Naive thymus-derived CD4-positive, alpha-beta T cell (primary cell): Measurements from ENCODE around the gene DNM1L. TPM values are rescaled to one million over a fixed set of nuclear protein-coding genes. Genes with fewer than 3 reads are reported as not detected.

Experiments used
- ATAC-seq: fragments of 150-1000 bp; cut with Tn5 transposase; 2 replicates; pipeline ENCODE4 v1.10.0; 2021; ENCODE audit warnings: mild to moderate bottlenecking, moderate library complexity
- CTCF ChIA-PET: fragments of 350-600 bp; sonication (Branson Sonifier 250); formaldehyde crosslinking; loops from one replicate; lab custom pipeline; 2021; ENCODE audit warnings: antibody characterized with exemption; lab: Charles Lee
- POLR2A ChIA-PET: fragments of 350-600 bp; sonication (Branson Sonifier 250); formaldehyde crosslinking; loops from one replicate; lab custom pipeline; 2021; ENCODE audit warnings: antibody characterized with exemption, inconsistent platforms; lab: Charles Lee
- DNase-seq, 9 donors: peaks; one replicate each; pipeline versions ENCODE4 v3.0.0 to v3.0.0-alpha.2; 2020 to 2022; ENCODE audit warnings: mixed read lengths in 1 of 9
- H3K27ac ChIP-seq: one replicate; pipeline ENCODE4 v1.7.0; 2013; ENCODE audit warnings: mild to moderate bottlenecking, low read depth, low read length, moderate library complexity
- H3K27me3 ChIP-seq, 2 donors: one replicate each; pipeline ENCODE4 v1.7.0; 2013; ENCODE audit warnings: low read length in 2 of 2, mild to moderate bottlenecking in 2 of 2, moderate library complexity in 2 of 2; ENCODE audit not compliant: control insufficient read depth in 2 of 2, insufficient read depth in 2 of 2
- H3K36me3 ChIP-seq, 3 experiments: 1 replicate in 2 of 3; 2 replicates in 1 of 3; pipeline ENCODE4 v1.7.0; 2013; ENCODE audit warnings: low read length in 3 of 3, mild to moderate bottlenecking in 3 of 3, moderate library complexity in 1 of 3; ENCODE audit not compliant: insufficient read depth in 3 of 3, control insufficient read depth in 2 of 3
- H3K4me1 ChIP-seq, 2 donors: one replicate each; pipeline ENCODE4 v1.7.0; 2013; ENCODE audit warnings: low read length in 2 of 2, mild to moderate bottlenecking in 2 of 2, moderate library complexity in 1 of 2; ENCODE audit not compliant: control insufficient read depth in 2 of 2, insufficient read depth in 2 of 2
- H3K4me3 ChIP-seq: 2 replicates; pipeline ENCODE4 v1.7.0; 2013; ENCODE audit warnings: mild to moderate bottlenecking, low read length
- H3K9me3 ChIP-seq, 3 experiments: 1 replicate in 2 of 3; 2 replicates in 1 of 3; pipeline ENCODE4 v1.7.0; 2013; ENCODE audit warnings: low read length in 3 of 3; ENCODE audit not compliant: control insufficient read depth in 2 of 3
- H3K27ac Mint-ChIP-seq, 9 donors: one replicate each; pipeline ENCODE4 v1.8.0; 2020 to 2022; ENCODE audit warnings: mixed read lengths in 9 of 9, mild to moderate bottlenecking in 8 of 9, moderate library complexity in 5 of 9, inconsistent platforms in 2 of 9
- H3K27me3 Mint-ChIP-seq, 5 donors: one replicate each; pipeline ENCODE4 v1.8.0; 2021 to 2022; ENCODE audit warnings: mixed read lengths in 5 of 5, mild to moderate bottlenecking in 1 of 5
- H3K36me3 Mint-ChIP-seq, 5 donors: one replicate each; pipeline ENCODE4 v1.8.0; 2020 to 2022; ENCODE audit warnings: mixed read lengths in 5 of 5, mild to moderate bottlenecking in 3 of 5, inconsistent platforms in 1 of 5
- H3K4me1 Mint-ChIP-seq, 7 donors: one replicate each; pipeline ENCODE4 v1.8.0; 2020 to 2022; ENCODE audit warnings: mixed read lengths in 7 of 7, mild to moderate bottlenecking in 3 of 7, inconsistent platforms in 1 of 7
- H3K4me3 Mint-ChIP-seq, 10 donors: one replicate each; pipeline ENCODE4 v1.8.0; 2020 to 2022; ENCODE audit warnings: mild to moderate bottlenecking in 10 of 10, mixed read lengths in 10 of 10, moderate library complexity in 6 of 10, inconsistent platforms in 2 of 10
- H3K9me3 Mint-ChIP-seq, 11 donors: one replicate each; pipeline ENCODE4 v1.8.0; 2020 to 2022; ENCODE audit warnings: mixed read lengths in 11 of 11, mild to moderate bottlenecking in 4 of 11, inconsistent platforms in 1 of 11, moderate library complexity in 1 of 11
- intact Hi-C, 2 donors: fragments of 100-400 bp; cut with micrococcal nuclease; formaldehyde crosslinking; loops; one replicate each; pipeline ENCODE4 v1.15.1; 2023
- polyA plus RNA-seq, 2 donors: library from polyadenylated mRNA; unstranded; fragments of 300-500 nt; fragmentation: Illumina TruSeq; gene quantifications; one replicate each; pipeline ENCODE4 v1.2.3, GENCODE V29; 2021
- total RNA-seq, 6 experiments: library from RNA in 5 of 6; stranded (reverse) in 5 of 6; gene quantifications; 1 replicate in 5 of 6; 2 replicates in 1 of 6; pipeline ENCODE4 v1.2.3 and lab custom pipeline; 2021 to 2026

DNM1L gene
- total and polyA plus RNA-seq, 7 experiments from 2014 or later, result 17.4 to 68.4 (median 51.9) TPM

DNA sequence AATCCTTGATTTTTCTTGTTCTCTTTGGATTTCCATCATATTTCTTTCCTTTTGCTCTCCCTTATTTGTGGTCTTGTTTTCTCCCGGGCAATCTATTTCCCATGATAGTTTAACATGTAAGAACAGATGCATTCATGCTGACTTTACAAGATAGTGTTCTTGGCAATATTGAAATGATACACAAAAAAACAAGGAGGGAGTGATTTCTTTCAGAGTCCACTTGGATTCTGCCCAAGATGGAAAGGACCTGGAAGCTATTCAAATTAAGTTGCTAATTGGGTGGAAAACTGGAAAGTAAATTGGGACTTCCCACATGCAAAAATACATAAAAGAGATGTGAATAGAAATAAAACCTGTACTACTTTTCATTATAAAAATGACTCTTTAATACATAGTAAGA, 91.0 kb downstream of the DNM1L start:
- ChIA-PET CTCF (interaction anchor here (0.6 kb wide), 1 partner anchor 600 kb away, joined by 4 read pairs; no protein-coding TSS in a partner anchor), POLR2A (no interaction called here)
- Mint-ChIP-seq H3K27ac (no peak overlapping the region), H3K36me3 (no peaks in the 10 kb centered on the region), H3K4me3 (no peak overlapping the region), H3K4me1 (no peaks in the 10 kb centered on the region), H3K9me3 (no peaks in the 10 kb centered on the region), H3K27me3 (peaks cover 10 to 39% (median 25%) of the 10 kb centered on the region in 5 donors)
- DNase-seq (no peak), ATAC-seq (no peak)
- no peaks in the 10 kb centered on the region for H3K36me3 ChIP-seq
- no peak overlapping the region for H3K4me3 ChIP-seq
- no peaks in the 10 kb centered on the region for H3K27me3 ChIP-seq
- H3K9me3 ChIP-seq, result no peaks in the 10 kb centered on the region
- no peaks in the 10 kb centered on the region for H3K4me1 ChIP-seq
- no peak overlapping the region for H3K27ac ChIP-seq
- intact Hi-C loops, result no loop called here

DNA sequence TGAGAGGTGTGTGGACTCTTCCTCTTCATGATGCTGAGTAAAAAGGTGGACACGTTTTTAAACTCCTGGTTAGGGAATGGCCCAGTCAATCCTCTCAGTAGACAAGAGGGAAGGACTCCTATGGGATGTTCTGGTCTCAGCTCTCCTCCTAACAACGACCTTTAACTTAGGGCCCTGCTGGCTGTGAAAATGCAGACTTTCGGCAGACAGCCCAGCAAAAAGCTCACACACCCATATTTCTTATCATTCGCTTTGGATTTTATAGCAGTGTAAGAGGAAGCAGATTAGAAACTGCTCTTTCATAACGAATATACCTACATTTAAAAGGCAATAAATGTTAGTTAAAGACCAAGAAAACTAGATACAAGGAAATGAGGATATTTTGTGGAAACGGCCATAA, 94.6 kb downstream of the DNM1L start:
- DNase-seq (no peak), ATAC-seq (no peak)
- Mint-ChIP-seq H3K9me3 (no peaks in the 10 kb centered on the region), H3K4me1 (no peaks in the 10 kb centered on the region), H3K36me3 (no peaks in the 10 kb centered on the region), H3K27me3 (peaks cover 10 to 37% (median 22%) of the 10 kb centered on the region in 5 donors), H3K4me3 (no peak overlapping the region), H3K27ac (no peak overlapping the region)
- POLR2A ChIA-PET, result no interaction called here
- intact Hi-C loops, result no loop called here
- H3K9me3 ChIP-seq, result no peaks in the 10 kb centered on the region
- no peak overlapping the region for H3K4me3 ChIP-seq
- no peak overlapping the region for H3K27ac ChIP-seq
- no peaks in the 10 kb centered on the region for H3K27me3 ChIP-seq
- no peaks in the 10 kb centered on the region for H3K36me3 ChIP-seq
- H3K4me1 ChIP-seq, result no peaks in the 10 kb centered on the region
- CTCF ChIA-PET, result no interaction called here

GRCh38 chr12:32776258-32776657, 97.2 kb downstream of the DNM1L start:
- Histone ChIP-seq H3K36me3 (no peaks in the 10 kb centered on the region), H3K27me3 (no peaks in the 10 kb centered on the region), H3K4me3 (no peak overlapping the region), H3K27ac (no peak overlapping the region), H3K9me3 (no peaks in the 10 kb centered on the region), H3K4me1 (no peaks in the 10 kb centered on the region)
- H3K4me1 Mint-ChIP-seq, result no peaks in the 10 kb centered on the region
- no peak overlapping the region for H3K27ac Mint-ChIP-seq
- no peak for ATAC-seq
- no peak for DNase-seq
- no peaks in the 10 kb centered on the region for H3K36me3 Mint-ChIP-seq
- CTCF ChIA-PET, result no interaction called here
- POLR2A ChIA-PET, result no interaction called here
- intact Hi-C loops, result no loop called here
- H3K27me3 Mint-ChIP-seq, result peaks cover 5 to 30% (median 26%) of the 10 kb centered on the region in 5 donors
- H3K9me3 Mint-ChIP-seq, result no peaks in the 10 kb centered on the region
- no peak overlapping the region for H3K4me3 Mint-ChIP-seq

- Histone ChIP-seq H3K4me1 (no peaks in the 10 kb centered on the region), H3K9me3 (no peaks in the 10 kb centered on the region), H3K27ac (no peak overlapping the region), H3K36me3 (no peaks in the 10 kb centered on the region), H3K4me3 (no peak overlapping the region), H3K27me3 (no peaks in the 10 kb centered on the region)
- intact Hi-C loops, result no loop called here
- ChIA-PET CTCF (no interaction called here), POLR2A (no interaction called here)
- Mint-ChIP-seq H3K9me3 (no peaks in the 10 kb centered on the region), H3K36me3 (no peaks in the 10 kb centered on the region), H3K4me3 (no peak overlapping the region), H3K27me3 (peaks cover 5 to 28% (median 25%) of the 10 kb centered on the region in 5 donors), H3K27ac (no peak overlapping the region), H3K4me1 (no peaks in the 10 kb centered on the region)
- DNase-seq (no peak), ATAC-seq (no peak)
Measured at GRCh38 chr12:32777159-32777558, 98.1 kb downstream of the DNM1L start.

DNA sequence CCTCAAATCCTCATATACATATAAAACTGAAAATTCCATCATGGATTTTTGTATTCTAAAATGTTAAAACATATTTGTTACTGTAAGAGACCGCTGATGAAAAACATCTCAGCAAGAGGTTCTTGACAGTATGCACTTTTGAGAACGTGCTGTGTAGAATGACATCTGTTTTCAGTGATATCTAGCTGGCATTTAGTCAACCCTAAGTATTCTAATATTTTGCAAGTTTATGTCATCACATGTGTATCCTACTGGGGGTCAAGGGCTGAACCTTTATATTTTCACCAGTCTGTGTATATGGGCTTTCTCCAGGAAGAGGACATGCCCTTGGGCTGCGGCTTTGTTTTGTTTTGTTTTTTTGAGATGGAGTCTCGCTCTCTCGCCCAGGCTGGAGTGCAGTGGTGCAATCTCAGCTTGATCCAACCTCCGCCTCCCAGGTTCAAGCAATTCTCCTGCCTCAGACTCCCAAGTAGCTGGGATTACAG, 98.6 kb downstream of the DNM1L start:
- ChIA-PET CTCF (no interaction called here), POLR2A (no interaction called here)
- ATAC-seq, result no peak

GRCh38 chr12:32780071-32780470, 101.0 kb downstream of the DNM1L start:
- ATAC-seq, result no peak
- Mint-ChIP-seq H3K4me3 (no peak overlapping the region), H3K27me3 (peaks cover 3 to 26% (median 22%) of the 10 kb centered on the region in 5 donors), H3K9me3 (no peaks in the 10 kb centered on the region), H3K4me1 (no peaks in the 10 kb centered on the region), H3K27ac (no peak overlapping the region), H3K36me3 (no peaks in the 10 kb centered on the region)
- Histone ChIP-seq H3K27ac (no peak overlapping the region), H3K4me1 (no peaks in the 10 kb centered on the region), H3K4me3 (no peak overlapping the region), H3K27me3 (no peaks in the 10 kb centered on the region), H3K36me3 (no peaks in the 10 kb centered on the region), H3K9me3 (no peaks in the 10 kb centered on the region)
- intact Hi-C loops, result no loop called here
- ChIA-PET POLR2A (no interaction called here), CTCF (no interaction called here)
- no peak for DNase-seq

More for the DNA sequence above, 98.6 kb downstream of the DNM1L start:
- Histone ChIP-seq H3K27me3 (no peaks in the 10 kb centered on the region), H3K27ac (no peak overlapping the region), H3K4me3 (no peak overlapping the region), H3K36me3 (no peaks in the 10 kb centered on the region), H3K4me1 (no peaks in the 10 kb centered on the region), H3K9me3 (no peaks in the 10 kb centered on the region)
- Mint-ChIP-seq H3K4me3 (no peak overlapping the region), H3K4me1 (no peaks in the 10 kb centered on the region), H3K9me3 (no peaks in the 10 kb centered on the region), H3K27ac (no peak overlapping the region), H3K36me3 (no peaks in the 10 kb centered on the region), H3K27me3 (peaks cover 5 to 26% (median 23%) of the 10 kb centered on the region in 5 donors)
- DNase-seq, result no peak
- intact Hi-C loops, result no loop called here

GRCh38 chr12:32783029-32783428, 103.9 kb downstream of the DNM1L start:
- Mint-ChIP-seq H3K27me3 (peaks cover 3 to 24% (median 18%) of the 10 kb centered on the region in 5 donors), H3K4me1 (no peaks in the 10 kb centered on the region), H3K4me3 (no peak overlapping the region), H3K9me3 (peaks cover 0 to 3% (median 0%) of the 10 kb centered on the region in 11 donors), H3K27ac (no peak overlapping the region), H3K36me3 (no peaks in the 10 kb centered on the region)
- intact Hi-C loops, result no loop called here
- Histone ChIP-seq H3K9me3 (no peaks in the 10 kb centered on the region), H3K4me3 (no peak overlapping the region), H3K4me1 (no peaks in the 10 kb centered on the region), H3K36me3 (no peaks in the 10 kb centered on the region), H3K27ac (no peak overlapping the region), H3K27me3 (no peaks in the 10 kb centered on the region)
- ChIA-PET CTCF (no interaction called here), POLR2A (no interaction called here)
- ATAC-seq (no peak), DNase-seq (no peak)
